Measurements from ENCODE around the gene VTI1B.

- TF ChIP-seq CTCF (IDR thresholded peaks at IDR 0.05) (no peak), POLR2A (IDR thresholded peaks at IDR 0.05) (no peak)
Measured at GRCh38 chr14:67705211-67705610, 30.8 kb upstream of the VTI1B start.

Measured in uterus (tissue), 2 donors.